Body of pancreas (tissue), 4 donors: ENCODE results near the gene FOXO6.

ENCODE experiments used
- CTCF ChIP-seq, 7 experiments: fragments of 450-650 bp in 4 of 7; fragments of 200-600 bp in 3 of 7; sonication (generic) in 3 of 7; IDR thresholded peaks; one replicate each; pipeline ENCODE4 v1.5.1; 2016 to 2019; ENCODE audit warnings: antibody characterized with exemption in 7 of 7
- POLR2A ChIP-seq, 3 donors: fragments of 450-650 bp; IDR thresholded peaks; one replicate each; pipeline ENCODE4 v1.6.1; 2016; ENCODE audit warnings: antibody characterized with exemption in 3 of 3, mild to moderate bottlenecking in 2 of 3

DNA sequence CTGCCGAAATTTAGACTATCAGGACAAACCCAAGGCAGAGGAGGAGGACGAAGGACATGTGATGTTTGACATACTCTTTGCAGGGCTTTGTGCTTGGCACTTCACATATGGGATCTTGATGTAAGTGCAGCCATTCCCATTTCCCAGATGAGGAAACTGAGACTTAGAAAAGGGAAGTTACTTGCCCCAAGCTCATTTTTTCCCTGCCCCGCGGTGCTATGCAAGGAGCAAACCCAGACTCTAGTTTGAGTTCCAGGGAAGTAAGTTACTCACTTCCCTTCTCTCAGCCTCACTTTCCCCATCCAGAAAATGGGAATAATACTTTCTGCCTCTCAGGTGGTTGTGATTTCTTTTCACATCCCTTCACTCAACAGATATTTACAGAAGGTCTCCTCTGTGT lies 4.5 kb upstream of the FOXO6 start:
- no peak for TF ChIP-seq CTCF (IDR thresholded peaks at IDR 0.05)
- TF ChIP-seq POLR2A (IDR thresholded peaks at IDR 0.05): no peak
